Keratinocyte (primary cell): ENCODE results near the gene MCUR1. TPM values are rescaled to one million over a fixed set of nuclear protein-coding genes. Genes with fewer than 3 reads are reported as not detected.

Experiments
- DNase-seq: peaks from one replicate; pipeline ENCODE4 v3.0.0-alpha.2; 2011; ENCODE audit warnings: low read depth, missing footprints, low spot score
- FAIRE-seq: peaks from 2 replicates; lab custom pipeline; 2011; peaks lifted over from hg19 to GRCh38; lab: Jason Lieb, UNC
- H2AFZ ChIP-seq: 2 replicates; pipeline ENCODE4 v1.6.0; 2012; ENCODE audit warnings: low read length, control low read depth, inconsistent platforms; ENCODE audit not compliant: control insufficient read depth
- H3K27ac ChIP-seq: 2 replicates; pipeline ENCODE4 v1.5.1; 2011; ENCODE audit warnings: low read length; ENCODE audit not compliant: control insufficient read depth, insufficient read depth
- H3K27me3 ChIP-seq: 3 replicates; pipeline ENCODE4 v1.6.0; 2011; ENCODE audit warnings: low read length; ENCODE audit not compliant: control insufficient read depth, insufficient read depth; ENCODE audit errors: extremely low read depth
- H3K36me3 ChIP-seq, 2 experiments: 2 replicates in 1 of 2; 3 replicates in 1 of 2; pipeline ENCODE4 v1.5.1; 2011; ENCODE audit warnings: low read length in 2 of 2, mild to moderate bottlenecking in 1 of 2; ENCODE audit not compliant: control insufficient read depth in 2 of 2, insufficient read depth in 2 of 2; ENCODE audit errors: extremely low read depth in 1 of 2
- H3K4me1 ChIP-seq: 3 replicates; pipeline ENCODE4 v1.5.1; 2011; ENCODE audit warnings: low read length; ENCODE audit not compliant: control insufficient read depth, insufficient read depth; ENCODE audit errors: extremely low read depth
- H3K4me2 ChIP-seq: 3 replicates; pipeline ENCODE4 v1.6.0; 2011; ENCODE audit warnings: low read depth, low read length; ENCODE audit not compliant: control insufficient read depth, insufficient read depth; ENCODE audit errors: extremely low read depth
- H3K4me3 ChIP-seq, 3 experiments: fragments of 200-600 bp in 1 of 3; sonication (generic) in 1 of 3; 2 replicates in 2 of 3; 3 replicates in 1 of 3; pipeline ENCODE4 v1.5.1; 2011 to 2016; ENCODE audit warnings: low read length in 3 of 3, mild to moderate bottlenecking in 3 of 3, control low read depth in 2 of 3, inconsistent platforms in 1 of 3, low read depth in 1 of 3, mixed read lengths in 1 of 3, mixed run types in 1 of 3, moderate library complexity in 1 of 3; ENCODE audit not compliant: control insufficient read depth in 2 of 3, insufficient read depth in 2 of 3; ENCODE audit errors: extremely low read depth in 1 of 3
- H3K79me2 ChIP-seq: 2 replicates; pipeline ENCODE4 v1.6.0; 2012; ENCODE audit warnings: low read length; ENCODE audit not compliant: control insufficient read depth, insufficient read depth
- H3K9ac ChIP-seq: 3 replicates; pipeline ENCODE4 v1.6.0; 2011; ENCODE audit warnings: low read length; ENCODE audit not compliant: control insufficient read depth, insufficient read depth; ENCODE audit errors: extremely low read depth
- H3K9me1 ChIP-seq: 3 replicates; pipeline ENCODE4 v1.6.0; 2011; ENCODE audit warnings: low read length; ENCODE audit not compliant: control insufficient read depth, insufficient read depth; ENCODE audit errors: extremely low read depth
- H3K9me3 ChIP-seq: 2 replicates; pipeline ENCODE4 v1.5.1; 2012; ENCODE audit warnings: low read depth, low read length; ENCODE audit not compliant: control insufficient read depth
- H4K20me1 ChIP-seq: 3 replicates; pipeline ENCODE4 v1.6.0; 2011; ENCODE audit warnings: low read length; ENCODE audit not compliant: control insufficient read depth, insufficient read depth; ENCODE audit errors: extremely low read depth
- EZH2 ChIP-seq: IDR thresholded peaks from one replicate; pipeline ENCODE4 v1.6.1; 2012; ENCODE audit warnings: inconsistent platforms, mild to moderate bottlenecking, low read length, moderate library complexity
- dilution Hi-C: fragments of 300-500 bp; cut with MboI; formaldehyde crosslinking; loops from one replicate; pipeline ENCODE4 v1.7.0; 2020; ENCODE audit warnings: low sequenced_read_pairs; ENCODE audit not compliant: extremely low pct_ligation_motif_present
- polyA plus RNA-seq, 5 experiments: library from polyadenylated mRNA; depleted of rRNA in 3 of 5; stranded (reverse) in 3 of 5; stranded (forward) in 1 of 5; unstranded in 1 of 5; fragments of >200 nt; gene quantifications; 1 replicate in 1 of 5; 2 replicates in 3 of 5; 3 replicates in 1 of 5; pipeline versions ENCODE4 v1.2.1 to v1.2.3, GENCODE V29; 2011 to 2012; ENCODE audit warnings: missing spikeins in 2 of 5, low read depth in 1 of 5, low replicate concordance in 1 of 5
- TF ChIP-seq, protein P1 (sequence below), 3 experiments: IDR thresholded peaks in 1 of 3; conservative IDR thresholded peaks in 1 of 3; optimal IDR thresholded peaks in 1 of 3; 2 replicates in 2 of 3; 3 replicates in 1 of 3; pipeline versions ENCODE3 to v1.5.1; 2011; ENCODE audit warnings: low read length in 3 of 3, mild to moderate bottlenecking in 3 of 3, moderate library complexity in 2 of 3, control low read depth in 1 of 3, inconsistent platforms in 1 of 3; ENCODE audit not compliant: insufficient read depth in 2 of 3; ENCODE audit errors: extremely low read depth in 1 of 3

The MCUR1 gene
- polyA plus RNA-seq, 1 donor (not counting 4 experiments of a cell fraction or from before 2014, with no cell fraction given): 15.3 TPM

DNA sequence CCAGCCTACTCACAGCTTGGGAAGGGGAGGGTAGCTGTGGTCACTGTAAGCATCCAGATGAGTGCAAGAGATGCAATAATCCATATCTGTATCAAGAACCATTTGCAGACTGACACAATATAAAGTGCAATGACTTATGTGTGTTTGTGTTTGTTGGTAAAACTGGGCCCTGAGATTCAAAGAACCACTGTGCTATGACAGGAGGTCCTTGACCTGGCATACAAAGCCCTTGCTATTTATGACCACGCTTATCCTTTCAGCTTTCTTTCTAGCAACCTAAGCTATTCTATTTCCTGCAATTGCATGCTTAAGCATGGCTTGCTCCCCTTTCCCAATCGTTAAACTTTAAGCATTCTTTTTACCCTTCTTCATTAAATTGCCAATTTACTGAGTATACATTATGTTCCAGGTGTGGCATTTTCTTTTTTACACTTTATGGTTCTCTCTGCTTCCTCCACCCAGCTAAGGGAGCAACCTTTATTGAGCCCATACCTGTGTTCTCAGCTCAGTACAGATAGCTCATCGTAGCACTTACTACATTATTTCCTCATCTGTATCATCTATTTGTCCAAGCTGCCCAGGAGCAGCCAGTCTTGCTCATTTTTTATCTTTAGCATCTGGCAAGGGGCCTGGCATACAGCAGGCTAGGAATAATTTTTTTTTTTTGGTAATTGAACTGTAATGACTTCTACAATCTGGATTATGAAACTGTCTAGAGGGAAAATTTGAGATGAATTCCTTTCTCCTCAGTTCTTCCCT, 3.5 kb downstream of the MCUR1 start:
- Histone ChIP-seq H3K9me3 (no peaks in the 10 kb centered on the region), H3K9ac (no peak overlapping the region), H3K27ac (no peak overlapping the region), H4K20me1 (no peaks in the 10 kb centered on the region), H3K4me1 (peaks cover 18% of the 10 kb centered on the region), H3K4me3 (no peak overlapping the region), H3K9me1 (no peaks in the 10 kb centered on the region), H3K36me3 (peaks cover 2 to 4% of the 10 kb centered on the region in 2 experiments), H3K79me2 (peaks cover 34% of the 10 kb centered on the region), H3K4me2 (no peak overlapping the region), H2AFZ (no peak overlapping the region), H3K27me3 (no peaks in the 10 kb centered on the region)
- TF ChIP-seq, protein P1, sequence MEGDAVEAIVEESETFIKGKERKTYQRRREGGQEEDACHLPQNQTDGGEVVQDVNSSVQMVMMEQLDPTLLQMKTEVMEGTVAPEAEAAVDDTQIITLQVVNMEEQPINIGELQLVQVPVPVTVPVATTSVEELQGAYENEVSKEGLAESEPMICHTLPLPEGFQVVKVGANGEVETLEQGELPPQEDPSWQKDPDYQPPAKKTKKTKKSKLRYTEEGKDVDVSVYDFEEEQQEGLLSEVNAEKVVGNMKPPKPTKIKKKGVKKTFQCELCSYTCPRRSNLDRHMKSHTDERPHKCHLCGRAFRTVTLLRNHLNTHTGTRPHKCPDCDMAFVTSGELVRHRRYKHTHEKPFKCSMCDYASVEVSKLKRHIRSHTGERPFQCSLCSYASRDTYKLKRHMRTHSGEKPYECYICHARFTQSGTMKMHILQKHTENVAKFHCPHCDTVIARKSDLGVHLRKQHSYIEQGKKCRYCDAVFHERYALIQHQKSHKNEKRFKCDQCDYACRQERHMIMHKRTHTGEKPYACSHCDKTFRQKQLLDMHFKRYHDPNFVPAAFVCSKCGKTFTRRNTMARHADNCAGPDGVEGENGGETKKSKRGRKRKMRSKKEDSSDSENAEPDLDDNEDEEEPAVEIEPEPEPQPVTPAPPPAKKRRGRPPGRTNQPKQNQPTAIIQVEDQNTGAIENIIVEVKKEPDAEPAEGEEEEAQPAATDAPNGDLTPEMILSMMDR (optimal IDR thresholded peaks at IDR 0.05 in 1 of 3, IDR thresholded peaks at IDR 0.05 in 1 of 3, conservative IDR thresholded peaks at IDR 0.05 in 1 of 3; ENCODE audit: extremely low read depth in 1 of 3, insufficient read depth in 2 of 3, low read length in 3 of 3): no peak
- no peak for TF ChIP-seq EZH2
- dilution Hi-C loops: no loop called here
- DNase-seq (no peak), FAIRE-seq (no peak)

DNA sequence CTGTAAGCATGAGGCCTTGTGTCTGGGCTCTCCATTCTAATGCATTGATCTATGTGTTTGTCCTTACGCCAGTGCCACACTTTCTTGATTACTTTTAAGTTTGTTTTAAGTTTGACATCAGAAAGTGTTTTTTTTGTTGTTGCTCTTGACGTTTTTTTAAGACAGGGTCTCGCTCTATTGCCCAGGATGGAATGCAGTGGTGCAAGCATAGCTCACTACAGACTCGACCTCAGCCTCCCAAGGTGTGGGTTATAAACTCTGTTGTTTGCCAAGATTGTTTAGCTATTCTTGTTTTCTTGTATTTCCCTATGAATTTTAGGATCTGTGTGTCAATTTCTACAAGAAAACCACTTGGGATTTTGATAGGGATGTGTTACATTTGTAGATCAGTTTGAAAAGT, 5.6 kb downstream of the MCUR1 start:
- FAIRE-seq (no peak), DNase-seq (no peak)
- peaks cover 4 to 9% of the 10 kb centered on the region in 2 experiments for H3K36me3 ChIP-seq
- no peak overlapping the region for H3K4me2 ChIP-seq
- peaks cover 34% of the 10 kb centered on the region for H3K79me2 ChIP-seq
- H3K27me3 ChIP-seq: no peaks in the 10 kb centered on the region
- H4K20me1 ChIP-seq: no peaks in the 10 kb centered on the region
- H2AFZ ChIP-seq: no peak overlapping the region
- peaks cover 12% of the 10 kb centered on the region for H3K4me1 ChIP-seq
- H3K4me3 ChIP-seq: no peak overlapping the region
- dilution Hi-C loops: no loop called here
- no peak overlapping the region for H3K27ac ChIP-seq
- H3K9me1 ChIP-seq: no peaks in the 10 kb centered on the region
- no peak for TF ChIP-seq EZH2
- TF ChIP-seq, protein P1 (optimal IDR thresholded peaks at IDR 0.05 in 1 of 3, IDR thresholded peaks at IDR 0.05 in 1 of 3, conservative IDR thresholded peaks at IDR 0.05 in 1 of 3; ENCODE audit: extremely low read depth in 1 of 3, insufficient read depth in 2 of 3, low read length in 3 of 3): no peak
- no peak overlapping the region for H3K9ac ChIP-seq
- no peaks in the 10 kb centered on the region for H3K9me3 ChIP-seq
